GM23338 (cell line): ENCODE results near the gene CTNNAL1.

ENCODE experiments used
- CREB1 ChIP-seq: fragments of 250-450 bp; sonication (Bioruptor Pico); IDR thresholded peaks from 2 replicates; pipeline ENCODE4 v1.5.0; 2020; ENCODE audit warnings: low read depth, mild to moderate bottlenecking, moderate library complexity
- CTCF ChIP-seq, 2 experiments: fragments of 200-600 bp in 1 of 2; sonication (generic) in 1 of 2; conservative IDR thresholded peaks; 2 replicates each; pipeline versions ENCODE4 v1.5.1 to v1.6.1; 2016 to 2017; ENCODE audit warnings: antibody characterized with exemption in 2 of 2, low read depth in 2 of 2, mild to moderate bottlenecking in 2 of 2, moderate library complexity in 1 of 2
- ETS1 ChIP-seq: IDR thresholded peaks from 2 replicates; pipeline ENCODE4 v1.6.1; 2016; ENCODE audit warnings: antibody characterized with exemption
- EZH2 ChIP-seq: fragments of 200-600 bp; sonication (generic); IDR thresholded peaks from one replicate; pipeline ENCODE4 v1.8.0; 2017; ENCODE audit warnings: antibody characterized with exemption, mild to moderate bottlenecking, low read depth; ENCODE audit not compliant: unreplicated experiment
- EZH2phosphoT487 ChIP-seq: fragments of 200-600 bp; sonication (generic); IDR thresholded peaks from one replicate; pipeline ENCODE4 v1.8.1; 2018; ENCODE audit warnings: antibody characterized with exemption; ENCODE audit not compliant: unreplicated experiment
- JUNB ChIP-seq: IDR thresholded peaks from one replicate; pipeline ENCODE4 v1.6.1; 2016; ENCODE audit warnings: antibody characterized with exemption; ENCODE audit not compliant: unreplicated experiment
- POLR2AphosphoS5 ChIP-seq: IDR thresholded peaks from 2 replicates; pipeline ENCODE4 v1.6.1; 2016; ENCODE audit warnings: antibody characterized with exemption, low read depth
- REST ChIP-seq: IDR thresholded peaks from one replicate; pipeline ENCODE4 v1.6.1; 2018; ENCODE audit warnings: antibody characterized with exemption; ENCODE audit not compliant: unreplicated experiment
- STAT1 ChIP-seq: IDR thresholded peaks from one replicate; pipeline ENCODE4 v1.6.1; 2016; ENCODE audit warnings: antibody characterized with exemption; ENCODE audit not compliant: unreplicated experiment
- ZNF331 ChIP-seq: fragments of 250-450 bp; sonication (Bioruptor Pico); IDR thresholded peaks from 2 replicates; pipeline ENCODE4 v1.5.0; 2020; ENCODE audit warnings: low read depth, mild to moderate bottlenecking, moderate library complexity
- ZNF462 ChIP-seq: fragments of 250-450 bp; sonication (Bioruptor Pico); IDR thresholded peaks from 2 replicates; pipeline ENCODE4 v1.5.0; 2020; ENCODE audit warnings: mild to moderate bottlenecking, moderate library complexity

GRCh38 chr9:108928386-108928785, 84.9 kb downstream of the CTNNAL1 start:
- no peak for TF ChIP-seq CTCF (conservative IDR thresholded peaks at IDR 0.05; ENCODE audit: low read depth in 2 of 2)
- no peak for TF ChIP-seq POLR2AphosphoS5
- TF ChIP-seq EZH2 = no peak
- TF ChIP-seq EZH2phosphoT487 = no peak
- TF ChIP-seq CREB1 = no peak
- no peak for TF ChIP-seq ZNF462 (CRISPR knock-in tag)
- TF ChIP-seq ETS1 = no peak
- TF ChIP-seq JUNB = no peak
- no peak for TF ChIP-seq REST
- TF ChIP-seq ZNF331 = no peak
- no peak for TF ChIP-seq STAT1
